NCI-H2171 (cell line): ENCODE results near the gene CATSPERZ.

Experiments used
- DNase-seq: peaks from one replicate; lab custom pipeline; 2025; lab: John Stamatoyannopoulos, UW

CATSPERZ gene

GRCh38 chr11:64285885-64286800 is 14.0 kb upstream of the CATSPERZ start:
- peak; percentile 37 for DNase-seq

GRCh38 chr11:64286801-64287159 is 13.4 kb upstream of the CATSPERZ start:
- no peak for DNase-seq

GRCh38 chr11:64287676-64288352 is 12.3 kb upstream of the CATSPERZ start:
- DNase-seq = no peak

- DNase-seq = no peak
These were observed 11.8 kb upstream of the CATSPERZ start for GRCh38 chr11:64288353-64288750.

- no peak for DNase-seq
These were observed 11.1 kb upstream of the CATSPERZ start for GRCh38 chr11:64289002-64289564.

- DNase-seq = no peak
These were observed 9.6 kb upstream of the CATSPERZ start for GRCh38 chr11:64290352-64291261.

GRCh38 chr11:64291262-64291751 is 8.9 kb upstream of the CATSPERZ start, which contains the start of gene KCNK4:
TSS of gene KCNK4 (plus strand) at chr11:64291302. CDS start at chr11:64293019, 1,717 bp downstream.
- no peak for DNase-seq

GRCh38 chr11:64291752-64292459 is 8.3 kb upstream of the CATSPERZ start:
- no peak for DNase-seq

- no peak for DNase-seq
These were observed 7.5 kb upstream of the CATSPERZ start for GRCh38 chr11:64292460-64293254.

GRCh38 chr11:64294774-64295173 is 5.4 kb upstream of the CATSPERZ start:
- no peak for DNase-seq

GRCh38 chr11:64295760-64296159 is 4.4 kb upstream of the CATSPERZ start:
- no peak for DNase-seq

GRCh38 chr11:64296236-64296635 is 3.9 kb upstream of the CATSPERZ start:
- no peak for DNase-seq

- DNase-seq = no peak
These were observed 3.1 kb upstream of the CATSPERZ start for GRCh38 chr11:64296830-64297698.

- no peak for DNase-seq
These were observed 2.3 kb upstream of the CATSPERZ start for GRCh38 chr11:64297699-64298358.

- no peak for DNase-seq
These were observed 952 bp upstream of the CATSPERZ start for GRCh38 chr11:64298966-64299846.

- DNase-seq = no peak
These were observed 3.2 kb downstream of the CATSPERZ start for GRCh38 chr11:64303109-64304031.

GRCh38 chr11:64304032-64304315 is 3.8 kb downstream of the CATSPERZ start:
- no peak for DNase-seq
